Endothelial cell of umbilical vein (primary cell): ENCODE data around the gene SLC2A4. TPM values are rescaled to one million over a fixed set of nuclear protein-coding genes. Genes with fewer than 3 reads are reported as not detected.

Experiments used
- BruUV-seq: library from RNA; stranded (reverse); fragments of 400-500 nt; replicated peaks from 2 replicates; lab custom pipeline; 2021; lab: Mats Ljungman, UMichigan
- CTCF ChIA-PET: fragments of 300-600, 350-600 bp; sonication (Branson Sonifier 250); formaldehyde crosslinking; loops from one replicate; lab custom pipeline; 2021; ENCODE audit warnings: antibody characterized with exemption, inconsistent platforms; lab: Charles Lee
- POLR2A ChIA-PET: fragments of 300-600, 350-600 bp; sonication (Branson Sonifier 250); formaldehyde crosslinking; loops from one replicate; lab custom pipeline; 2021; ENCODE audit warnings: antibody characterized with exemption, inconsistent platforms; lab: Charles Lee
- DNase-seq: peaks from one replicate; pipeline ENCODE4 v3.0.0-alpha.2; 2011; ENCODE audit warnings: low read depth, low spot score
- FAIRE-seq: peaks from 2 replicates; lab custom pipeline; 2011; peaks lifted over from hg19 to GRCh38; lab: Jason Lieb, UNC
- H2AFZ ChIP-seq: 2 replicates; pipeline ENCODE4 v1.6.0; 2012; ENCODE audit warnings: low read depth, low read length, control low read depth, inconsistent platforms
- H3K27ac ChIP-seq: 2 replicates; pipeline ENCODE4 v1.5.1; 2011; ENCODE audit warnings: low read depth, mild to moderate bottlenecking, control low read depth, low read length, moderate library complexity; ENCODE audit not compliant: insufficient read depth
- H3K27me3 ChIP-seq, 2 experiments: 2 replicates each; pipeline versions ENCODE4 v1.6.0 to v1.6.1; 2011; ENCODE audit warnings: low read length in 2 of 2, mixed read lengths in 1 of 2; ENCODE audit not compliant: control insufficient read depth in 2 of 2, insufficient read depth in 2 of 2
- H3K36me3 ChIP-seq, 2 experiments: 2 replicates in 1 of 2; 3 replicates in 1 of 2; pipeline ENCODE4 v1.5.1; 2011; ENCODE audit warnings: low read length in 2 of 2, mild to moderate bottlenecking in 1 of 2, moderate library complexity in 1 of 2; ENCODE audit not compliant: control insufficient read depth in 2 of 2, insufficient read depth in 2 of 2; ENCODE audit errors: extremely low read depth in 1 of 2
- H3K4me1 ChIP-seq: 3 replicates; pipeline ENCODE4 v1.5.1; 2011; ENCODE audit warnings: mild to moderate bottlenecking, low read length; ENCODE audit not compliant: control insufficient read depth, insufficient read depth; ENCODE audit errors: extremely low read depth
- H3K4me2 ChIP-seq: 2 replicates; pipeline ENCODE4 v1.6.1; 2011; ENCODE audit warnings: low read length, control low read depth, mixed read lengths; ENCODE audit not compliant: insufficient read depth
- H3K4me3 ChIP-seq, 3 experiments: fragments of 200-600 bp in 1 of 3; sonication (generic), shearing (Covaris generic) in 1 of 3; replicated peaks in 1 of 3; 2 replicates each; pipeline ENCODE4 v1.5.1; 2011 to 2016; ENCODE audit warnings: control low read depth in 3 of 3, low read length in 3 of 3, mild to moderate bottlenecking in 2 of 3, inconsistent platforms in 1 of 3, low read depth in 1 of 3, moderate library complexity in 1 of 3; ENCODE audit not compliant: insufficient read depth in 1 of 3
- H3K79me2 ChIP-seq: 2 replicates; pipeline ENCODE4 v1.6.0; 2012; ENCODE audit warnings: low read length, inconsistent platforms; ENCODE audit not compliant: control insufficient read depth, insufficient read depth
- H3K9ac ChIP-seq: replicated peaks from 2 replicates; pipeline ENCODE3; 2011; ENCODE audit warnings: low read length, control low read depth; ENCODE audit not compliant: insufficient read depth; ENCODE audit errors: extremely low read depth
- H3K9me1 ChIP-seq: replicated peaks from 3 replicates; pipeline ENCODE4 v1.6.0; 2011; ENCODE audit warnings: mild to moderate bottlenecking, low read length; ENCODE audit not compliant: control insufficient read depth, insufficient read depth; ENCODE audit errors: extremely low read depth
- H3K9me3 ChIP-seq: replicated peaks from 2 replicates; pipeline ENCODE4 v1.5.1; 2012; ENCODE audit warnings: low read length, inconsistent platforms; ENCODE audit not compliant: control insufficient read depth, insufficient read depth
- H4K20me1 ChIP-seq: replicated peaks from 2 replicates; pipeline ENCODE3; 2011; ENCODE audit warnings: mild to moderate bottlenecking, low read length; ENCODE audit not compliant: control insufficient read depth, insufficient read depth; ENCODE audit errors: extremely low read depth
- EZH2 ChIP-seq: IDR thresholded peaks from 2 replicates; pipeline ENCODE4 v1.6.1; 2012; ENCODE audit warnings: borderline replicate concordance, low read depth, mild to moderate bottlenecking, moderate library complexity, low read length, inconsistent platforms; ENCODE audit not compliant: severe bottlenecking
- FOS ChIP-seq: IDR thresholded peaks from 2 replicates; pipeline ENCODE4 v1.6.1; 2011; ENCODE audit warnings: mild to moderate bottlenecking, low read length, moderate library complexity, borderline replicate concordance; ENCODE audit not compliant: insufficient read depth
- GATA2 ChIP-seq: IDR thresholded peaks from 2 replicates; pipeline ENCODE4 v1.7.0; 2011; ENCODE audit warnings: low read depth, mild to moderate bottlenecking, moderate library complexity, mixed read lengths, low read length; ENCODE audit not compliant: insufficient read length, insufficient read depth
- JUN ChIP-seq: IDR thresholded peaks from 2 replicates; pipeline ENCODE4 v1.6.1; 2011; ENCODE audit warnings: borderline replicate concordance, low read depth; ENCODE audit not compliant: insufficient read length, insufficient read depth
- MYC ChIP-seq: IDR thresholded peaks from one replicate; pipeline ENCODE4 v1.6.1; 2011; ENCODE audit warnings: mild to moderate bottlenecking, low read depth, low read length
- POLR2AphosphoS5 ChIP-seq: IDR thresholded peaks from 2 replicates; pipeline ENCODE4 v1.6.1; 2012; ENCODE audit warnings: low read depth, mild to moderate bottlenecking, control low read depth, low read length, moderate library complexity; ENCODE audit not compliant: insufficient read depth
- dilution Hi-C: fragments of 300-500 bp; cut with MboI; formaldehyde crosslinking; loops from one replicate; pipeline ENCODE4 v1.15.0; 2019; ENCODE audit warnings: low sequenced_read_pairs; ENCODE audit not compliant: extremely low pct_ligation_motif_present
- intact Hi-C: fragments of 100-400 bp; cut with micrococcal nuclease; formaldehyde crosslinking; loops from one replicate; pipeline ENCODE4 v1.10.0; 2022
- polyA plus RNA-seq, 4 experiments: library from polyadenylated mRNA; depleted of rRNA in 3 of 4; stranded (reverse) in 3 of 4; unstranded in 1 of 4; fragments of >200 nt; gene quantifications; 2 replicates each; pipeline versions ENCODE4 v1.2.1 to v1.2.3, GENCODE V29; 2011 to 2012; ENCODE audit warnings: missing spikeins in 1 of 4
- total RNA-seq: library from RNA; stranded (reverse); gene quantifications from 2 replicates; pipeline ENCODE4 v1.2.3, GENCODE V29; 2021
- TF ChIP-seq, protein P1 (sequence below): IDR thresholded peaks from 2 replicates; pipeline ENCODE4 v1.6.1; 2011; ENCODE audit not compliant: insufficient read depth, insufficient read length
- TF ChIP-seq, protein P2 (sequence below), 2 donors: IDR thresholded peaks; 1 replicate in 1 of 2; 2 replicates in 1 of 2; pipeline ENCODE4 v1.5.1; 2011; ENCODE audit warnings: low read length in 2 of 2, mild to moderate bottlenecking in 2 of 2, moderate library complexity in 2 of 2, control low read depth in 1 of 2, inconsistent platforms in 1 of 2, low read depth in 1 of 2; ENCODE audit not compliant: insufficient read depth in 1 of 2; ENCODE audit errors: extremely low read depth in 1 of 2

The SLC2A4 gene
- total and polyA plus RNA-seq, 2 donors (not counting 3 experiments of a cell fraction or from before 2014, with no cell fraction given), result 0.12 TPM; not detected in 1

DNA sequence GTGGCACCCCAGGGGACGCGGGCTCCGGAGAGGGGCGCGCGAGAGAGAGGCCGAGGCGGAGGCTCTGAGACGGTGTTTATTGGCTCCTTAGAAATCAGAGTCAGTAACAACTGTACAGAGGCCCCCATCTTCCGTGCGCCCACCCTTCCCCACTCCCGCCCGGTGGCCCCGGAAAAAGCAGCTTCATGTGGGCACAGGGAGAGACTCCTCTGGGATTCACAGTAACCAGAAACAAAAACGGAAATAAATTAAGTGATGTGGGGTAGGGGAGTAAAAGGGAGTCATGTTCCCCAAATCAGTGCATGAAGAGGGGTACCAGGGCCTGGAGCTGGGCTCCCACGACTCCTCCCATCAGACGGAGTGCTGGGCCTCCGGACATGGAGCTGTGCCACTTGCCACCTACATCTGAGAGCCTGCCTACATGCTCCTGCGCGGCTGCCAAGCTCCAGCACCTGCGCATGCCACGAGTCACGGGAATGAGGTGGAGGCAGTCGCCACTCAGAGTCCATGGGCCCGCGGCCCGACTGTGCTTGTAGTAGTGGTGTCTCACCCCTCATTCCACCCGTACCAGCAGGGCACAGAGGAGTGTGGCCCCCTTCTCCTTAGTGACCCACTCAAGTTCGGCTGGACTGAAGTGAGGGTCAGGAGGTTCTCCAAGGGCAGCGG is 34.2 kb downstream of the SLC2A4 start:
- H3K27ac ChIP-seq, result peak overlapping the region; percentile 65
- dilution Hi-C loops, result no loop called here
- H3K4me2 ChIP-seq, result peak overlapping the region; percentile 48
- ChIA-PET CTCF (interaction anchor here (1.1 to 1.6 kb wide), 5 partner anchors 14 to 270 kb away, joined by 3 read pairs; partner anchors contain the start of genes NEURL4 and SLC2A4), POLR2A (interaction anchor here (1.2 kb wide), 1 partner anchor 14 kb away, joined by 5 read pairs; the partner anchor contains the start of gene NEURL4)
- intact Hi-C loops, result loop anchor here (1.0 kb wide), 1 partner anchor 14 kb away; the partner anchor contains the start of gene NEURL4
- DNase-seq (no peak), FAIRE-seq (peak; percentile 37)
- no peaks in the 10 kb centered on the region for H3K9me1 ChIP-seq
- peak overlapping the region; percentile 49 for H3K9ac ChIP-seq
- H3K4me1 ChIP-seq, result peaks cover 24% of the 10 kb centered on the region
- TF ChIP-seq FOS, result no peak
- TF ChIP-seq EZH2, result no peak
- no peak for TF ChIP-seq GATA2
- TF ChIP-seq, protein P1, sequence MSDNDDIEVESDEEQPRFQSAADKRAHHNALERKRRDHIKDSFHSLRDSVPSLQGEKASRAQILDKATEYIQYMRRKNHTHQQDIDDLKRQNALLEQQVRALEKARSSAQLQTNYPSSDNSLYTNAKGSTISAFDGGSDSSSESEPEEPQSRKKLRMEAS, result no peak
- no peak for TF ChIP-seq POLR2AphosphoS5
- TF ChIP-seq JUN, result no peak
- TF ChIP-seq, protein P2, sequence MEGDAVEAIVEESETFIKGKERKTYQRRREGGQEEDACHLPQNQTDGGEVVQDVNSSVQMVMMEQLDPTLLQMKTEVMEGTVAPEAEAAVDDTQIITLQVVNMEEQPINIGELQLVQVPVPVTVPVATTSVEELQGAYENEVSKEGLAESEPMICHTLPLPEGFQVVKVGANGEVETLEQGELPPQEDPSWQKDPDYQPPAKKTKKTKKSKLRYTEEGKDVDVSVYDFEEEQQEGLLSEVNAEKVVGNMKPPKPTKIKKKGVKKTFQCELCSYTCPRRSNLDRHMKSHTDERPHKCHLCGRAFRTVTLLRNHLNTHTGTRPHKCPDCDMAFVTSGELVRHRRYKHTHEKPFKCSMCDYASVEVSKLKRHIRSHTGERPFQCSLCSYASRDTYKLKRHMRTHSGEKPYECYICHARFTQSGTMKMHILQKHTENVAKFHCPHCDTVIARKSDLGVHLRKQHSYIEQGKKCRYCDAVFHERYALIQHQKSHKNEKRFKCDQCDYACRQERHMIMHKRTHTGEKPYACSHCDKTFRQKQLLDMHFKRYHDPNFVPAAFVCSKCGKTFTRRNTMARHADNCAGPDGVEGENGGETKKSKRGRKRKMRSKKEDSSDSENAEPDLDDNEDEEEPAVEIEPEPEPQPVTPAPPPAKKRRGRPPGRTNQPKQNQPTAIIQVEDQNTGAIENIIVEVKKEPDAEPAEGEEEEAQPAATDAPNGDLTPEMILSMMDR (IDR thresholded peaks at IDR 0.05; ENCODE audit: extremely low read depth in 1 of 2, insufficient read depth in 1 of 2, low read depth in 1 of 2, low read length in 2 of 2), result no peak
- no peak for TF ChIP-seq MYC
- peak overlapping the region; percentile 12 to 87 (median 64) for H3K4me3 ChIP-seq
- peaks cover 16% of the 10 kb centered on the region for H3K79me2 ChIP-seq
- H3K27me3 ChIP-seq, result no peaks in the 10 kb centered on the region
- BruUV-seq, result no TSS peak
- peak overlapping the region; percentile 75 for H2AFZ ChIP-seq
- H3K9me3 ChIP-seq, result no peaks in the 10 kb centered on the region
- no peaks in the 10 kb centered on the region for H4K20me1 ChIP-seq
- H3K36me3 ChIP-seq, result peaks cover 22 to 45% of the 10 kb centered on the region in 2 experiments
